K562 treated with DMSO at 1 percent for 48 hours (cell line): ENCODE results near the gene HCRTR1. TPM values are rescaled to one million over a fixed set of nuclear protein-coding genes. Genes with fewer than 3 reads are reported as not detected.

Source experiments
- total RNA-seq: library from RNA; unstranded; fragments of 300-600 nt; gene quantifications from 2 replicates; pipeline ENCODE4 v1.2.3, GENCODE V29; 2022; ENCODE audit warnings: low replicate concordance; ENCODE audit errors: extremely low read depth

HCRTR1 gene
- not detected in 2 replicates for total RNA-seq

GRCh38 chr1:31617218-31617915, at the start of gene HCRTR1:
Gene HCRTR1 (plus strand): TSS chr1:31617689. CDS start chr1:31619193, 1,504 bp downstream.

GRCh38 chr1:31576201-31576669, 41.3 kb upstream of the HCRTR1 start, which contains the start of gene TINAGL1:
Gene TINAGL1 (plus strand): TSS chr1:31576515. CDS start chr1:31577149, 634 bp downstream.

GRCh38 chr1:31644560-31645273, 27.2 kb downstream of the HCRTR1 start, which contains the start of gene PEF1:
Gene PEF1 (minus strand): TSS chr1:31644876. CDS start chr1:31644864, 12 bp downstream.

Other genes with a start within 250 kb of the HCRTR1 start
- not detected in 2 replicates for gene FABP3, start 244.6 kb upstream of the HCRTR1 start, total RNA-seq
- gene SERINC2, start 204.5 kb upstream of the HCRTR1 start, total RNA-seq = not detected in 2 replicates
- gene TINAGL1, start 41.2 kb upstream of the HCRTR1 start, total RNA-seq = not detected in 2 replicates
- gene PEF1, start 27.2 kb downstream of the HCRTR1 start, total RNA-seq = not detected in 2 replicates
- not detected in 2 replicates for gene COL16A1, start 86.3 kb downstream of the HCRTR1 start, total RNA-seq
- gene ADGRB2, start 146.7 kb downstream of the HCRTR1 start, total RNA-seq = not detected in 2 replicates
- not detected in 2 replicates for gene SPOCD1, start 198.3 kb downstream of the HCRTR1 start, total RNA-seq